ENCODE data around the gene NUBPL. TPM values are rescaled to one million over a fixed set of nuclear protein-coding genes. Genes with fewer than 3 reads are reported as not detected.

Gene NUBPL
- total RNA-seq, 1 experiment from 2014 or later: 50.2 TPM

DNA sequence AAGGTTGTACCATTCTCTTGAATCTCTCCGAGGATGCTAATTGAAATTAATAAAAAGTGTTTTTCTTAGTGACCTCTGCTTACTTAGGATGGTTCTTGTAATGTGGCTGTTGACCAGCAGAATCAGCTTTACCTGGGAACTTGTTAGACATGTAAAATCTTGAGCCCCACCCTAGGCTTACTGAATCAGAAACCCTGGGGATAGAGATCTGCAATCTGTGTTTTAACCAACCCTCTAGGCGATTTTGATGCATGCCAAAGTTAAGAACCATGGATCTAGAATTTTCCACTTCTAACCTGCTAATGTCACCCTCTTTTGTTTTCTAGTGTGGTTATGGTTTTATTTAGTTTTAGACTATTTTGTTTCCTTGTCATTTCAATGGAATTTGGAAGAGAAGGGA, 6.5 kb downstream of the NUBPL start:
- H3K4me3 ChIP-seq (ENCODE audit: low read length): no peak overlapping the region
- H3K4me1 ChIP-seq (ENCODE audit: low read length): peaks cover 19% of the 10 kb centered on the region
- H2AFZ ChIP-seq (ENCODE audit: low read length): no peak overlapping the region
- H3K9me3 ChIP-seq (ENCODE audit: low read length): no peaks in the 10 kb centered on the region
- no peaks in the 10 kb centered on the region for H4K20me1 ChIP-seq (ENCODE audit: insufficient read depth, low read depth, low read length)
- H3K27me3 ChIP-seq (ENCODE audit: low read length): no peaks in the 10 kb centered on the region
- H3K9me2 ChIP-seq (replicated peaks; ENCODE audit: insufficient read depth, low read length): no peaks in the 10 kb centered on the region
- H3K4me2 ChIP-seq (ENCODE audit: low read depth, low read length, poor library complexity, severe bottlenecking): no peak overlapping the region
- H3K36me3 ChIP-seq (ENCODE audit: insufficient read depth, low read length): peaks cover 16% of the 10 kb centered on the region
- peaks cover 50% of the 10 kb centered on the region for H3K79me2 ChIP-seq (ENCODE audit: low read length)
- DNase-seq: no peak
- no peak overlapping the region for H3K9ac ChIP-seq (ENCODE audit: low read length)
- no peak overlapping the region for H3K27ac ChIP-seq (ENCODE audit: low read length)

DNA sequence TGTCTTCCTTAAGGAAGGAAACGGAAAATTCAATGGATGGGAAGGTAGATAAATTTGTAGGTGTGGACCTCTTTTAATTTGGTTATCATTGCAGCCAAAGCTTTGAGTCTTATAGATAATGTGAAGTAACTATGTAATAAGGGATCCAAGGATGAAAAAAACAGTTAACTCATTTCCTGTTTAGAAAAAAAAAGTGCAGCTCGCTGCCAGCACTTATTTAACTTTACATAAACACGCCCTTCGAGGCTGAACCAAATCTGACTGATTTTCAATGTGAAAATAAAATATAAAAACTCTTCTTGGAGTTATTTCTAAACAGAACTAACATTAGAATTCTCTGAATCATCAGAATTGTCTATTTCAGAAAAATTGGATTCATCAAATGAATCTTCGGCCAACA, 7.0 kb downstream of the NUBPL start:
- Histone ChIP-seq H4K20me1 (ENCODE audit: insufficient read depth, low read depth, low read length) (no peaks in the 10 kb centered on the region), H3K9ac (ENCODE audit: low read length) (no peak overlapping the region), H3K9me3 (ENCODE audit: low read length) (no peaks in the 10 kb centered on the region), H3K4me1 (ENCODE audit: low read length) (peaks cover 14% of the 10 kb centered on the region), H3K27me3 (ENCODE audit: low read length) (no peaks in the 10 kb centered on the region), H3K4me3 (ENCODE audit: low read length) (no peak overlapping the region), H3K27ac (ENCODE audit: low read length) (no peak overlapping the region), H3K79me2 (ENCODE audit: low read length) (peaks cover 48% of the 10 kb centered on the region), H3K9me2 (replicated peaks; ENCODE audit: insufficient read depth, low read length) (no peaks in the 10 kb centered on the region), H2AFZ (ENCODE audit: low read length) (no peak overlapping the region), H3K4me2 (ENCODE audit: low read depth, low read length, poor library complexity, severe bottlenecking) (no peak overlapping the region), H3K36me3 (ENCODE audit: insufficient read depth, low read length) (peaks cover 16% of the 10 kb centered on the region)
- no peak for DNase-seq

DNA sequence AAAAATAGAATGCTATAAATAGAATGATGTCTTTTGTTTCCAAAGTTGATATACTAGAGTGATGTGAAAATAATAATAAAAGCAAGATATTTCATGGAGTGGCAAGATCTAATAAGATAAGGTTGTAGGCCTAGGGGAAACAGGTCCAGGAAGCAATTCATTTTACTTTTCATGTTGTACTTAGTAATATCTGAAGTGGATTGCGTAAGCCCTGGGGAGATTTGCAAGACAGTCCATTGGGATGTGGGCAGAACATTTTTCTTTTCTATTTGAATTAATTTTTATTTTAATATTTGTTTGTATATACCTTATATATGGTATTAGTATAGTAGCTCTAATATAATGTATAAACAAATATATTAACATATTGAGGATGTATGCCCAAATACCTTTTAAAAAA, 7.5 kb downstream of the NUBPL start:
- Histone ChIP-seq H3K4me3 (ENCODE audit: low read length) (no peak overlapping the region), H4K20me1 (ENCODE audit: insufficient read depth, low read depth, low read length) (no peaks in the 10 kb centered on the region), H3K36me3 (ENCODE audit: insufficient read depth, low read length) (peaks cover 19% of the 10 kb centered on the region), H3K79me2 (ENCODE audit: low read length) (peaks cover 49% of the 10 kb centered on the region), H3K9ac (ENCODE audit: low read length) (no peak overlapping the region), H2AFZ (ENCODE audit: low read length) (no peak overlapping the region), H3K9me2 (replicated peaks; ENCODE audit: insufficient read depth, low read length) (no peaks in the 10 kb centered on the region), H3K9me3 (ENCODE audit: low read length) (no peaks in the 10 kb centered on the region), H3K4me2 (ENCODE audit: low read depth, low read length, poor library complexity, severe bottlenecking) (no peak overlapping the region), H3K4me1 (ENCODE audit: low read length) (peaks cover 9% of the 10 kb centered on the region), H3K27me3 (ENCODE audit: low read length) (no peaks in the 10 kb centered on the region), H3K27ac (ENCODE audit: low read length) (no peak overlapping the region)
- DNase-seq: no peak

DNA sequence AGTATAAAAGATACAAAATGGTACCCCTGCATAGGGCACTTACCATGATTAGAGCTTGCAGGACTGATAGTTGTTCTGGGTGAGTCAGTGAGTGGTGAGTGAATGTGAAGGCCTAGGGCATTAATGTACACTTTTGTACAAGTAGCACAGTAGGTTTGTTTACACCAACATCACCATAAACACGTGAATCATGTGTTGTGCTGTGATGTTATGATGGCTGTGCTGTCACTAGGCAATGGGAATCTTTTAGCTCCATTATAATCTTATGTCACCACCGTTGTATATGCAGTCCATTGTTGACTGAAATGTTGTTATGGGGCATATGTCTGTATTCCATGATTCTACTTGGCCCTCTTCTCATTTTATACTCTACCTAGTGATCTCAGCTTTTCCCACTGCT, 11.8 kb downstream of the NUBPL start:
- H3K4me2 ChIP-seq (ENCODE audit: low read depth, low read length, poor library complexity, severe bottlenecking): no peak overlapping the region
- H3K9me2 ChIP-seq (replicated peaks; ENCODE audit: insufficient read depth, low read length): no peaks in the 10 kb centered on the region
- H3K4me3 ChIP-seq (ENCODE audit: low read length): no peak overlapping the region

DNA sequence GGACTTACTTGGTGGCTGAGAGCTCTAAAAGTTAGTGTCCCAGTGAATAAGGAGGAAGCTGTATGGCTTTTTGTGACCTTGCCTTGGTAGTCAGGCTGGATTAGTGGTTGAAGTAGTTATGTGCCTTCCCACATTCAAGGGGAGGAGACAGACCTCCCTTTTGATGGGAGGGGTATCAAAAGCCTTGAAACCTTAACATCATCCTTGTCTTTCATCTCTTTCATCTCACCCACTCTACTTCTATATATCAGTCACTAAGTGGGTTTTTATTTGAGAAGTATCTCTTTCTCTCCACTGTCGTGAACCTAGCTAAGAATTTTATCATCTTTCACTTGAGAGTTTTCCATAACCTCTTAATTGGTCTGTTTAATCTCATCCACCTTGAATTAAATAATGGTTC, 15.7 kb downstream of the NUBPL start:
- Histone ChIP-seq H3K9me3 (ENCODE audit: low read length) (no peaks in the 10 kb centered on the region), H3K4me1 (ENCODE audit: low read length) (peaks cover 11% of the 10 kb centered on the region), H2AFZ (ENCODE audit: low read length) (no peak overlapping the region), H3K4me3 (ENCODE audit: low read length) (no peak overlapping the region), H3K27me3 (ENCODE audit: low read length) (no peaks in the 10 kb centered on the region), H3K4me2 (ENCODE audit: low read depth, low read length, poor library complexity, severe bottlenecking) (no peak overlapping the region), H3K9me2 (replicated peaks; ENCODE audit: insufficient read depth, low read length) (no peaks in the 10 kb centered on the region), H3K36me3 (ENCODE audit: insufficient read depth, low read length) (0 out of 2 replicates have a peak, but pooled peaks cover 3% of the 10 kb centered on the region), H3K27ac (ENCODE audit: low read length) (no peak overlapping the region), H3K9ac (ENCODE audit: low read length) (no peak overlapping the region), H3K79me2 (ENCODE audit: low read length) (peaks cover 52% of the 10 kb centered on the region), H4K20me1 (ENCODE audit: insufficient read depth, low read depth, low read length) (no peaks in the 10 kb centered on the region)
- no peak for DNase-seq

More for the DNA sequence above, 11.8 kb downstream of the NUBPL start:
- no peak overlapping the region for H3K9ac ChIP-seq (ENCODE audit: low read length)
- no peaks in the 10 kb centered on the region for H3K27me3 ChIP-seq (ENCODE audit: low read length)
- H4K20me1 ChIP-seq (ENCODE audit: insufficient read depth, low read depth, low read length): no peaks in the 10 kb centered on the region
- H3K9me3 ChIP-seq (ENCODE audit: low read length): no peaks in the 10 kb centered on the region
- H2AFZ ChIP-seq (ENCODE audit: low read length): no peak overlapping the region
- H3K79me2 ChIP-seq (ENCODE audit: low read length): peaks cover 50% of the 10 kb centered on the region
- no peak overlapping the region for H3K27ac ChIP-seq (ENCODE audit: low read length)
- no peaks in the 10 kb centered on the region for H3K4me1 ChIP-seq (ENCODE audit: low read length)
- no peak for DNase-seq
- H3K36me3 ChIP-seq (ENCODE audit: insufficient read depth, low read length): peaks cover 7% of the 10 kb centered on the region; the same call in 1 of the 2 replicates

DNA sequence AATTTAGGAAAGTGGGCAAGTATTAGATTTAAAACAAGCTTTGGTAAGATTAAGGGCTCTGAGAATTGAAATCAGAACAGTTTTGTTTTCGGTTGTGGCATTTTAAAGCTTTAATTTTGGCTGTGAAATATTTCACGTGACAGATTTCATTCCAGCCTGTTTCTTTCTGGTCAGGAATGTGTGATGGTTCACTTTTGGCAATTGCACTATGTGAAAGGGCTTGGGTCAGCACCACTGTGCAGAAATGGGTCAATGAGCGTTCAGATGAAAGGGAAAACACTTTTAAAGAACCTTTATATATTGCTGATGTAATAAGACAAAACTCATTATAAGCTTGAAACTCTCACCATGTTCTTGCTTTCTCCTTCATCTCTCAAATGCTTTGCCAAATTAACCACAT, 17.1 kb downstream of the NUBPL start:
- Histone ChIP-seq H3K4me1 (ENCODE audit: low read length) (peaks cover 11% of the 10 kb centered on the region), H3K36me3 (ENCODE audit: insufficient read depth, low read length) (0 out of 2 replicates have a peak, but pooled peaks cover 2% of the 10 kb centered on the region), H3K79me2 (ENCODE audit: low read length) (peaks cover 55% of the 10 kb centered on the region), H3K4me3 (ENCODE audit: low read length) (no peak overlapping the region), H3K4me2 (ENCODE audit: low read depth, low read length, poor library complexity, severe bottlenecking) (no peak overlapping the region), H3K27ac (ENCODE audit: low read length) (no peak overlapping the region), H3K9ac (ENCODE audit: low read length) (no peak overlapping the region), H3K9me3 (ENCODE audit: low read length) (no peaks in the 10 kb centered on the region), H3K27me3 (ENCODE audit: low read length) (no peaks in the 10 kb centered on the region), H4K20me1 (ENCODE audit: insufficient read depth, low read depth, low read length) (no peaks in the 10 kb centered on the region), H2AFZ (ENCODE audit: low read length) (no peak overlapping the region), H3K9me2 (replicated peaks; ENCODE audit: insufficient read depth, low read length) (no peaks in the 10 kb centered on the region)
- DNase-seq: no peak

DNA sequence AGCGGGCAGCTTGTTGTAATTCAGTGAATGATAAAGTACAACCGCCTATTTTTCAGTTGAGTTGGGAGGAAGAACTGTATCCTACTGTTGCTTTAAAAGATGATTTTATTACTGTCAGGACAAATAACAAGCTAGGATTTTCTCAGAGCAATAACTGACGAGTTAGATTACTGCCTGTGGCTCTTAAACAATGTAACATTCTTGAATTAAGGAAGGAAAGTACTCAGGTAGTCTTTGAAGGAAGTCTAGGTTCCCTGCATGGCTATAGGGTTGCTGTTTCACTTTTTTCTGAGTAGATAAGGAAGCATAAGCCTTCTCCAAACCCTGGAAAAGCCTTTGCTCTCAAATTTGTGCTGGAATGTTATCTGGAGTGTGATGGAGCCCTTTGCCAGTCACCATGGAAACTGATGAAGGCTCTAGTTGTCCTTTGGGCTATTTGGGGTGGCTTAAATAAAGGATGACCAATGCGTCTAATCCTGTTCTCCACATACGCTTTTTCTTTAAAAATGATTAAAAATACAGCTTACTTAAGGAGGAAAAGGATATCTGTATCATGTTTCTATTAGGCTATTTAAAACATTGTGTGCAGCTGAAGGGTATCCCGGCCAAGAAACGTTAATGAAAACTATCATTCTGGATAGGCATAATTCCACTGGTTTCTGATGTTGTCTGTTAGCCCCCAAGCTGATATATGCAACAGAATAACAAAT, 17.7 kb downstream of the NUBPL start:
- H3K4me3 ChIP-seq (ENCODE audit: low read length): no peak overlapping the region
- H3K79me2 ChIP-seq (ENCODE audit: low read length): peaks cover 55% of the 10 kb centered on the region
- no peaks in the 10 kb centered on the region for H3K36me3 ChIP-seq (ENCODE audit: insufficient read depth, low read length)
- no peak overlapping the region for H3K9ac ChIP-seq (ENCODE audit: low read length)
- no peaks in the 10 kb centered on the region for H3K9me3 ChIP-seq (ENCODE audit: low read length)
- H2AFZ ChIP-seq (ENCODE audit: low read length): no peak overlapping the region
- H4K20me1 ChIP-seq (ENCODE audit: insufficient read depth, low read depth, low read length): no peaks in the 10 kb centered on the region
- no peak overlapping the region for H3K4me2 ChIP-seq (ENCODE audit: low read depth, low read length, poor library complexity, severe bottlenecking)
- DNase-seq: no peak
- H3K27ac ChIP-seq (ENCODE audit: low read length): no peak overlapping the region
- H3K9me2 ChIP-seq (replicated peaks; ENCODE audit: insufficient read depth, low read length): no peaks in the 10 kb centered on the region
- no peaks in the 10 kb centered on the region for H3K27me3 ChIP-seq (ENCODE audit: low read length)
- H3K4me1 ChIP-seq (ENCODE audit: low read length): peaks cover 11% of the 10 kb centered on the region

DNA sequence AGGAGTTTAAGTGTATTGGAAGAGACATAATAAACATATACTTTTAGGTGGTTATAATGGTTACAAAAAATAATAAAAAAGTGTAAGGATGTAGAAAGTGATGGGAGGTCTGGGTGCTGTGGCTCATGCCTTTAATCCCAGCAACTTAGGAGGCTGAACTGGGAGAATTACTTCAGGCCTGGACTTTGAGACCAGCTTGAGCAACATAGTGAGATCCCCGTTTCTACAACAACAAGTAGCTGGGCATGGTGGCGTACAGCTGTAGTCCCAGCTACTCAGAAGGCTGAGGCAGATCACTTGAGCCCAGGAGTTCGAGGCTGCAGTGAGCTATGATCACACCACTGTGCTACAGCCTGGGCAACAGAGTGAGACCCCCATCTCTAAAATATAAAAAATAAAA, 19.0 kb downstream of the NUBPL start:
- Histone ChIP-seq H4K20me1 (ENCODE audit: insufficient read depth, low read depth, low read length) (no peaks in the 10 kb centered on the region), H3K9me2 (replicated peaks; ENCODE audit: insufficient read depth, low read length) (no peaks in the 10 kb centered on the region), H3K27ac (ENCODE audit: low read length) (no peak overlapping the region), H3K27me3 (ENCODE audit: low read length) (no peaks in the 10 kb centered on the region), H3K4me3 (ENCODE audit: low read length) (no peak overlapping the region), H2AFZ (ENCODE audit: low read length) (no peak overlapping the region), H3K9me3 (ENCODE audit: low read length) (no peaks in the 10 kb centered on the region), H3K9ac (ENCODE audit: low read length) (no peak overlapping the region), H3K36me3 (ENCODE audit: insufficient read depth, low read length) (no peaks in the 10 kb centered on the region), H3K79me2 (ENCODE audit: low read length) (peaks cover 54% of the 10 kb centered on the region), H3K4me1 (ENCODE audit: low read length) (peaks cover 11% of the 10 kb centered on the region), H3K4me2 (ENCODE audit: low read depth, low read length, poor library complexity, severe bottlenecking) (no peak overlapping the region)
- no peak for DNase-seq
